Astrocyte (in vitro differentiated cells and primary cell): ENCODE results near the gene SBF1. TPM values are rescaled to one million over a fixed set of nuclear protein-coding genes. Genes with fewer than 3 reads are reported as not detected.

Experiments
- DNase-seq: peaks from one replicate; pipeline ENCODE4 v3.0.0-alpha.2; 2010; ENCODE audit warnings: low read depth
- FAIRE-seq: peaks from 2 replicates; lab custom pipeline; 2011; peaks lifted over from hg19 to GRCh38; lab: Jason Lieb, UNC
- H2AFZ ChIP-seq: 2 replicates; pipeline ENCODE4 v1.6.0; 2012; ENCODE audit warnings: low read depth, low read length, inconsistent platforms
- H3K27ac ChIP-seq: 2 replicates; pipeline ENCODE4 v1.5.1; 2011; ENCODE audit warnings: low read depth, low read length, inconsistent platforms
- H3K27me3 ChIP-seq: 2 replicates; pipeline ENCODE4 v1.6.0; 2011; ENCODE audit warnings: low read length, inconsistent platforms; ENCODE audit not compliant: insufficient read depth
- H3K36me3 ChIP-seq: 2 replicates; pipeline ENCODE4 v1.5.1; 2011; ENCODE audit warnings: low read length, inconsistent platforms; ENCODE audit not compliant: insufficient read depth
- H3K4me1 ChIP-seq: 2 replicates; pipeline ENCODE4 v1.5.1; 2011; ENCODE audit warnings: low read length, inconsistent platforms; ENCODE audit not compliant: insufficient read depth
- H3K4me2 ChIP-seq: 2 replicates; pipeline ENCODE4 v1.6.0; 2012; ENCODE audit warnings: low read length, inconsistent platforms
- H3K4me3 ChIP-seq: 2 replicates; pipeline ENCODE4 v1.5.1; 2011; ENCODE audit warnings: low read depth, mild to moderate bottlenecking, low read length, inconsistent platforms; ENCODE audit not compliant: insufficient read depth
- H3K79me2 ChIP-seq: 2 replicates; pipeline ENCODE4 v1.6.0; 2012; ENCODE audit warnings: mild to moderate bottlenecking, low read length, inconsistent platforms; ENCODE audit not compliant: insufficient read depth
- H3K9ac ChIP-seq: 2 replicates; pipeline ENCODE4 v1.6.0; 2012; ENCODE audit warnings: mild to moderate bottlenecking, low read length, inconsistent platforms
- H3K9me3 ChIP-seq: 2 replicates; pipeline ENCODE4 v1.5.1; 2012; ENCODE audit warnings: low read depth, mild to moderate bottlenecking, low read length, inconsistent platforms; ENCODE audit not compliant: insufficient read depth
- H4K20me1 ChIP-seq: 2 replicates; pipeline ENCODE4 v1.6.0; 2012; ENCODE audit warnings: low read length, inconsistent platforms; ENCODE audit not compliant: insufficient read depth
- H3K27ac Mint-ChIP-seq: one replicate; pipeline ENCODE4 v1.8.0; 2021; ENCODE audit warnings: mild to moderate bottlenecking, mixed read lengths; ENCODE audit not compliant: unreplicated experiment
- H3K27me3 Mint-ChIP-seq: one replicate; pipeline ENCODE4 v1.8.0; 2021; ENCODE audit warnings: low read depth, mixed read lengths; ENCODE audit not compliant: unreplicated experiment
- H3K36me3 Mint-ChIP-seq: one replicate; pipeline ENCODE4 v1.8.0; 2021; ENCODE audit warnings: low read depth, mixed read lengths; ENCODE audit not compliant: unreplicated experiment
- H3K4me1 Mint-ChIP-seq: one replicate; pipeline ENCODE4 v1.8.0; 2021; ENCODE audit warnings: low read depth, mixed read lengths; ENCODE audit not compliant: unreplicated experiment
- H3K4me3 Mint-ChIP-seq: one replicate; pipeline ENCODE4 v1.8.0; 2021; ENCODE audit warnings: mild to moderate bottlenecking, moderate library complexity, mixed read lengths; ENCODE audit not compliant: unreplicated experiment
- H3K9me3 Mint-ChIP-seq: one replicate; pipeline ENCODE4 v1.8.0; 2021; ENCODE audit warnings: mild to moderate bottlenecking, mixed read lengths; ENCODE audit not compliant: unreplicated experiment
- CTCF ChIP-seq: IDR thresholded peaks from 2 replicates; pipeline ENCODE4 v1.5.1; 2011; ENCODE audit warnings: low read depth, mild to moderate bottlenecking, inconsistent platforms, low read length, moderate library complexity; ENCODE audit not compliant: insufficient read depth
- EZH2 ChIP-seq: IDR thresholded peaks from 2 replicates; pipeline ENCODE4 v1.6.1; 2012; ENCODE audit warnings: mild to moderate bottlenecking, low read length, inconsistent platforms; ENCODE audit not compliant: insufficient read depth
- total RNA-seq: library from RNA; stranded (reverse); gene quantifications from 2 replicates; pipeline ENCODE4 v1.2.1, GENCODE V29; 2021

SBF1 gene
- total RNA-seq, 1 donor from 2014 or later: 75.4 TPM

- H4K20me1 ChIP-seq: peaks cover 50% of the 10 kb centered on the region
These were observed 78.0 kb downstream of the SBF1 start for GRCh38 chr22:50396751-50397370.

More at GRCh38 chr22:50396751-50397370, 78.0 kb downstream of the SBF1 start:
- FAIRE-seq: no peak
- Mint-ChIP-seq H3K4me3 (no peak overlapping the region), H3K27me3 (no peaks in the 10 kb centered on the region), H3K4me1 (peaks cover 14% of the 10 kb centered on the region), H3K27ac (peak overlapping the region; percentile 58), H3K9me3 (no peaks in the 10 kb centered on the region), H3K36me3 (peaks cover 17% of the 10 kb centered on the region)
- Histone ChIP-seq H2AFZ (no peak overlapping the region), H3K27ac (no peak overlapping the region), H3K4me2 (no peak overlapping the region), H3K4me1 (peaks cover 4% of the 10 kb centered on the region), H3K9ac (no peak overlapping the region), H3K9me3 (no peaks in the 10 kb centered on the region), H3K36me3 (peaks cover 4% of the 10 kb centered on the region), H3K27me3 (no peaks in the 10 kb centered on the region), H3K4me3 (no peak overlapping the region), H3K79me2 (peaks cover 10% of the 10 kb centered on the region)
- TF ChIP-seq CTCF (no peak), EZH2 (no peak)
- DNase-seq: no peak

Other genes starting within 250 kb of the SBF1 start
- 25.4 and 26.3 TPM in 2 replicates for gene TUBGCP6, start 230.0 kb downstream of the SBF1 start, total RNA-seq
- 36.8 and 46.5 TPM in 2 replicates for gene HDAC10, start 223.8 kb downstream of the SBF1 start, total RNA-seq
- gene MAPK12, start 213.4 kb downstream of the SBF1 start, total RNA-seq: 29.1 and 36.4 TPM in 2 replicates
- 19.6 and 22.4 TPM in 2 replicates for gene MAPK11, start 204.7 kb downstream of the SBF1 start, total RNA-seq
- 327 and 376 TPM in 2 replicates for gene PLXNB2, start 167.4 kb downstream of the SBF1 start, total RNA-seq
- 5.4 and 5.8 TPM in 2 replicates for gene DENND6B, start 148.0 kb downstream of the SBF1 start, total RNA-seq
- gene PPP6R2, start 131.7 kb downstream of the SBF1 start, total RNA-seq: 47.9 and 48.3 TPM in 2 replicates
- 23.0 and 26.3 TPM in 2 replicates for gene ADM2, start 6.5 kb upstream of the SBF1 start, total RNA-seq
- 0.91 and 1.2 TPM in 2 replicates for gene MIOX, start 11.8 kb upstream of the SBF1 start, total RNA-seq
- 93.2 and 111 TPM in 2 replicates for gene LMF2, start 32.7 kb upstream of the SBF1 start, total RNA-seq
- gene NCAPH2, start 33.2 kb upstream of the SBF1 start, total RNA-seq: 25.6 and 27.2 TPM in 2 replicates
- 1.8 and 5.5 TPM in 2 replicates for gene SCO2, start 50.6 kb upstream of the SBF1 start, total RNA-seq
- gene TYMP, start 55.0 kb upstream of the SBF1 start, total RNA-seq: 3.3 and 3.7 TPM in 2 replicates
- 0.32 and 1.9 TPM in 2 replicates for gene KLHDC7B, start 70.9 kb upstream of the SBF1 start, total RNA-seq
- gene SYCE3, start 87.9 kb upstream of the SBF1 start, total RNA-seq: not detected in 2 replicates
- 26.0 and 32.7 TPM in 2 replicates for gene CPT1B, start 103.4 kb upstream of the SBF1 start, total RNA-seq
- gene CHKB, start 107.8 kb upstream of the SBF1 start, total RNA-seq: 36.1 and 40.7 TPM in 2 replicates
- gene MAPK8IP2, start 125.8 kb upstream of the SBF1 start, total RNA-seq: 4.7 and 5.9 TPM in 2 replicates
- gene ARSA, start 153.1 kb upstream of the SBF1 start, total RNA-seq: 25.5 and 34.7 TPM in 2 replicates
- gene SHANK3, start 197.8 kb upstream of the SBF1 start, total RNA-seq: 10.1 and 10.6 TPM in 2 replicates